Stimulated activated CD4-positive, alpha-beta T cell treated with anti-CD3 and anti-CD28 coated beads, Interleukin-2, amount 100 ng/mL, for 24 hours (primary cell): ENCODE measurements around the gene TMA16.
"Not testable (repeated sequence)": the region's sequence is repeated elsewhere in the genome, so short reads cannot be mapped to it uniquely, and the experiment has no call there.

ENCODE experiments used
- DNase-seq, 2 donors: peaks; one replicate each; pipeline ENCODE4 v3.0.0-alpha.2; 2020

TMA16 gene

DNA sequence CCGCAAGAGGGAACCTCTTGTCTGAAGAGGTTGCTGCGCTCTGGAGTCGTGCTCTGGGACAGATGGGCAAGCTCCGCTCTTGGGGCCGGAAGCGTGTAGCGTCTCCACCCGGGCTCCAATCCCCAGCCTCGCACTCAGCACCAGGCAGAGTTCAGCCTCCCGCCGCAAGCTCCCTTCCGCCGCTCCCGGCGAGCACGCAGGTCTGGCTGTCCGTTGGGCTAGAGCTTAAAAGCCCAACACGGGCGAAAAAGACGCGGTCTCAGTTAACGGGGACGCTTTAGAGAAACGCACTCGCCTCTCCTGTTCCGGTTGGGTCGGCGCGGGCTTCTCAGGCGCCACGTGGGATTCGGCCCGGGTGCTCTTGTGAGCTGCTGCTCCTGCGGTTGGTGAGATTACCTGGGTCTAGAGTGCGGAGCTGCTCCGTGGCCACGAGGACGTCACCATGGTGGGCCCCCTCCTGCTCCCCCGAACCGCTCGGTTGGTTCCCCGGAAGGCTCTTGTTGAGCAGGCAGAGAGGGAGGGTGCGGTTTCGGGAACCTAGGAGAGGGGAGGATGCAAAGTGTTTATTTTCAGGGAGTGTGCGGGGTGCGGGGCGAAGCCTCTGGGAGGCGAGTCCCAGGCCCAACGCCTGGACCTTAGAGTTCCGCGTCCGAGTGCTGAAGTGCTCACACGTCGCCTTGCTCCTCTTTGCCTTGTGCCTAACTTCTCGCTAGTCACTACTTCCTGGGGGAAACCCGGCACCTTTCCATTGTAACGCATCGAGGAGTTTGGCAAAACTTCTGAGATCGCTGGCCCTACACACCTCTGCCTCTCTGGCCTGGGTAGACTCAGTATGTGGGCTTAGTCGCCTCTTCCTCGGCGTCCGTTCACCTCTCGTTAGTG lies at the start of gene TMA16:
Gene TMA16 (plus strand): TSS at position 331 of the 882 bp plus-strand sequence. CDS start 112 bp downstream, at position 443.
- peak; percentile 86 for DNase-seq

DNA sequence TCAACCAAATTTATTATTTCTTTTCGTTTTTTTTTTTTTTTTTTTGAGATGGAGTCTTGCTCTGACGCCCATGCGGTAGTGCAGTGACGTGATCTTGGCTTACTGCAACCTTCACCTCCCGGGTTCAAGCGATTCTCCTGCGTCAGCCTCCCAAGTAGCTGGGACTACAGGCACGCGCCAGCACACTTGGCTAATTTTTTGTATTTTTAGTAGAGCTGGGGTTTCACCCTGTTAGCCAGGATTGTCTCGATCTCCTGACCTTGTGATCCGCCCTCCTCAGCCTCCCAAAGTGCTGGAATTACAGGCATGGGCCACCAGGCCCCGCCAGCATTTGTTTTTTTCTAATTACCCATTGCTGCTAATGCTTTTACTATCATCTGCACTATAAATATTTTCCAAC lies 47.5 kb upstream of the TMA16 start:
- not testable (repeated sequence) for DNase-seq

DNA sequence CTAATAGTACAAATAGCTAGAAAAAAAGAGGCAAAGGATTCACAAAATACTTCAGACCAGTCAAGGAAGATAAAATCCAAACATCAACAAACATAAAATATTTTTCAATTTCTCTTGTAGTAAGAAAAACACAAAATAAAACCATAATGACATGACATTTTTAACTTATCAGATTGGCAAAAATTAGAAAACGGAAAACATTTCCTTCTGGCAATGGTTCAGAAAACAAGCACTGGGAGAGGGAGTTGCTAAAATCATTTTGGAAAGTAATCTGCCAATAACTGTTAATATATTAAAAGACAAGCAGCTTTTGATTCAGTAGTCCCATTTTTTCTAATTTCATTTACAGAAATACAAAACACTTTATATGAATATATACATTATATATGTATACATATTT lies 47.0 kb upstream of the TMA16 start:
- no peak for DNase-seq

DNA sequence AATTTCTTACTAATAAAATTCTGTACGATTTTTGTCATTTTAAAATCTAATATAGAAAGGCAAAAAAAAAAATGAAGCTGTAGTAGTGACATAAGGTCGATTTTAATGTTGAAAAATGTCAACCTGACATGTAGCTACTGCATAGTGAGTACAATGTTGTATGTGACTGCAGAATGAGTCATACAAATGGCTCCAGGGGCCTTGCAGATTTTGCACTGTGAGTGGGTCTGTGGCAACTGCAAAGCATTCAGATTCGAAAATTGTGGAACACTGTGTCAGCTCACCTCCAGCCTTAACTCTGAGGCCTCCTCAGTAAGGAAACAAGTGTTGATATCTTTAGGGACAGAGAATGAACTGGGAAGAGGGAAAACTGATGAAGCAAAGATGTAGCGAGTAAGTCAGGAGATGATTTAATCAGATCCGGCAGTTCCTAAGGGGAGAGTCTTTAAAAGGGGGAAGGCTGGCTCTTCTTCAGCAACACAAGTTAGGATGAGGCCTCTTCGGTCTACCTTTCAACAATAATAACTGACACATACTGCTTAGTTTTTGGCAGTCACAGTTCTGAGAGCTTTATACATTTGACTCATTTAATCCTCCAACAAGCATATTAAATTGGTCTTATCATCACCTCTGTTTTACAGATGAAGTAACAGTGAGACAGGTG lies 45.8 kb upstream of the TMA16 start:
- DNase-seq: no peak

DNA sequence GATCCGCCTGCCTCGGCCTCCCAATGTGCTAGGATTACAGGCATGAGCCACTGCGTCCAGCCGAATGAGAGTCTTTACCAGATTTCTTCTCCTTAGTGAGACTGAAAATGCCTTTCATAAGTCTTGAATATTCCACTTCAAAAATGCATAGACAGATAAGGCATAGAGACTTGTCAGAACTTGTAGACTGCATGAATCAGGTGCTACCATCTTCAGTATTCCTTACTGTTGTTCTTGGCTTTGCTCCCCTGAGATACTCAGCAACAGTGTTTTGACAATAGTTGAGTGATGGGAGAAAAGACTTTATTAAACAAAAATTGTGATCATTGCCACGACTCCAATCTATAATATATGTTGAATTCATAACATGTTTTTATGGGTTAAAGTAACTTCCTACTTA lies 31.9 kb upstream of the TMA16 start:
- no peak for DNase-seq

DNA sequence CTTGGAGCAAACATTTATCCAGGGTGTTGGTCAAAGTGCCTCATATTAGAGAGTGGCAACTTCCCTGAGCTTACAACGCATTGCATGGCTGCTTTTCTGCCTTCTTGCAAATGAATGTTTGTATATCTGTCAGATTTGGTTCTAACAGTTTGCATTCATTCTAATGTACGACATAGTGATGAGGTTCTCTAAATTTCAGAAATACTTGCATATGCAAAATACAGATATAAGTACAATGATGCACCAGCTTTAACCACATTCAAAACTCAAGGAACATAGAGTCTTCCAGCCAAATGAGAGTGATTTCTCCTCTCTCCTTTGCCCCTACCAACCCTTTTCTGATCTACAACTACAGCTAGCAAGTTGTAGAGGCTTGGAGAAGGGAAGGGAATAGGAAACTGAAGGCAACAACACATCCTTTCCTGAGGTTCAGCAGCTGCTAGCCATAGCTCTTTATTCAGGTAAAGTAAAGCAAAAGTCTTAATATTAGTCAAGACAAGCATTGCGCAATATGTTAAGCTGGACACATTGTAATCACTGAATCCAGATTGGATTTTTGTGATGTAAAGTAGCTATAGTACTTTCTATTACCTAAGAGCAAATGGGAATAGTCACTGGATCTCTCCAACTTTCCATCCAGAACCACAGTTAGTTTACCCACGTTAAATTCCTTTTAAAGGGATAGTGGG lies 27.3 kb upstream of the TMA16 start:
- DNase-seq: no peak

DNA sequence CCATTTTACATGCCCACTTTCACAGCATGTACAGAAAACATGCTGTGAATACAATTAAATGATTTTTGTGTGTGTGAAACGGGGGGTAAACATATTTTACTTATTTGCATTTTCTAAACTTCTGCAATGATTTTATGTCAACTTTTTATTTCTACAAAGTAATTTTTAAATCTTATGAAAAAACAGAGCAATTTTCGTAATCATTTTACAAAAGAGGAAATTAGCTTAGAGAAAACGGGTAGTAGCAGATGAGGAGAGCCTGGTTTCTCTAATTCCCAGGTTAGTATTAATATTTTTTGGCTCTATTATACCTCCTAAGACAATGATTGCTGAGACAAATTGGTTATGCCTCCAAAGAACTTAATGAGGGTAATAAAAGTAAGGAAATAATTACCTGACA lies 24.1 kb upstream of the TMA16 start:
- DNase-seq: no peak

DNA sequence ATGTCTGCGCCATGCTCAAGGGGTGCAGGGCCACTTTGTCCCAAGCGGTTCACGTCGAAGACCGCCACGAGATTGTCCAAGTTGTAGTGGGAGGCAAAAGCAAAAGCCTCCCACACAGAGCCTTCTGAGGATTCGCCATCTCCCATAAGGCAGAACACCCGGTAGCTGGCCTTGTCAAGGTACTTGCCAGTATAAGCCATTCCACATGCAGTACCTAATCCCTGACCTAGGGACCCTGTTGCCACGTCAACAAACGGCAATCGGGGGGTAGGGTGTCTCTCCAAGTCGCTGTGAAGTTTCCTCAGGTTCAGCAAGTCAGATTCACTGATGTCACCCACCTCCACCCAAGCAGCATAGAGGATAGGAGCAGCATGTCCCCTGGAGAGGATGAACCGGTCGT lies 21.4 kb upstream of the TMA16 start:
- no peak for DNase-seq

DNA sequence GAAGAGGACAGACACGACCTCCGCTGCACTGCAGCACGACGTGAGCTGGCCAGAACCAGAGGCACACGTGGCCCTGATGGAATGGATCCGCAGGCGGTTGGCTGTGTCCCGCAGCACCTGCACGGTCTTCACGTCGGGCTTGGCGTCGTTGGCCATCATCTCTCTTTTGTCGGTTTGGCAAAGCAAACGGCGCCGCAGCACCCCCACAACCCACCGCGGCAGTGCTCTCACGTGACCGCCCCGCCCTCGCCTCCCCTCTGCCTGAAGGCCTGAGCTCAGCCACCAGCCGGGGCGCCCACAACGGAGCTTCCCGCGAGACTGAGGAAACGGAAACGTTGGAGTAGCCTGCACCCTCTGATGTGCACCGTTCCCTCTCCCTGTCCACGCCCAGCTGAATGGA lies 20.9 kb upstream of the TMA16 start, which contains the start of gene TKTL2:
Gene TKTL2 (minus strand): TSS at position 179 of the 400 bp plus-strand sequence. CDS start 20 bp downstream, at position 159.
- DNase-seq: no peak

DNA sequence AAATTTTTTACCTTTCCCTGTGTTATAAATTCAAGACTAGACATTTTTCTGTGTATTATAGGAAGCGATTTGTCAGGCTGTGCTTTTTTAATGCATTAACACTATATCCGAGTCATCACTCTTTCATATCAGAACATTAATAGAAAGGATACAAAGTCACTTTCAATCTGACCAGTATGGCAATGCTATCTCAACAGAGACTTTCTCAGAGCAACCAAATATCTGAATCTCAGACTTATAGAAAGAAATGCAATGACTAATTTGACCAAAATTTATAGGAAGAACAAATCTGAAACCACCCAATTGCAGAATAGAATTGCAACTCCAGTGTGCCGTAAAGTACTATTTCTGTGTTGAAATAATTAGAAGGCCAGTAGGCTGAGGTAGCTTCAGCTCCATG lies 20.5 kb upstream of the TMA16 start:
- DNase-seq: no peak

DNA sequence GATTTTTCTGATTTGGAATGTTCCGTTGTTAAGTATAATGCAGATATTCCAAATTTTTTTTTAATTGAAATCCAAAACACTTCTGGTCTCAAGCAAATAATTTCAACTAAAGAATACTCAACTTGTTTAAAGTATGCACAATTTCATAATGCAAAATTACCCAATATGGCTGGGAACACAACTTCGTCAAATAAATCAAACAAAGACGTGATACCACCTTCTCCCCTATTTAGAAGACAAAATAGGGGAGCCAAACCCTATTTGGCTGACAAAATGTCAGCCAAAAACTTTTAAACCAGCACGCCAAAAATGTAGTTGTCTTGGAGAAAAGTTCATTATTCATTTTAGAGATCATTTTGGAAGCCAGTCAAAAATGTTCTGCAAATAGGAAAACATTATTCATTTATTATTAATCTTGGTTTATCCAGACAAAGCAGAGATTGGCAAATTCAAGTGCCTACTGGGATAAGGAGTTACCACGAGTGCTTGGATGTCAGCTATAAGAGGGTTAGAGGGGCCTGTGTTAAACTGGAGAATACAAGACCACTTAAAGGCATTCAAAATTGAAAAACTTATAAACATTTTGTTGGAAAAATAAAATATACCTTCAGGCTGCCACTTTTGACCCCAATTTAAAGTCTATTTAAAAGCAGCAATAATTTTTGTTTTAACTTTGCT lies 17.6 kb upstream of the TMA16 start:
- no peak for DNase-seq

DNA sequence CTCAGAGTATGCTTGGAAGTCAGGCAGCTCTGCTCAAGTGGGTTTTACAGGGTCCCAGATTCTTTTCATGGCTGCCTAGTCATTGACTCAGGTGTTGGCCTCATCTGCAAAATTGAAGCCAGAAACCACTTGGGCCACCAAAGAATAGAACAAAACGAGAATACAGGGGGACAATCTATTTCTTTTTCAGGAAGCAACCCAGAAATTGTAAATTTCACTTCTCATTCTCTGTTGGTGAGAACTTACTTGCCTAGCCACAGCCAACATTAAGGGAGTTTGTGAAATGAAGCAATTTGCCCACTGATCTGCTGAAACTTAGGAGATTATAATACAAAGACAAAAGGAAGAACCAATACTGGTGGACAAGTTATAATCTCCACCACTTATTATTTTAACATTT lies 12.3 kb upstream of the TMA16 start:
- DNase-seq: no peak

DNA sequence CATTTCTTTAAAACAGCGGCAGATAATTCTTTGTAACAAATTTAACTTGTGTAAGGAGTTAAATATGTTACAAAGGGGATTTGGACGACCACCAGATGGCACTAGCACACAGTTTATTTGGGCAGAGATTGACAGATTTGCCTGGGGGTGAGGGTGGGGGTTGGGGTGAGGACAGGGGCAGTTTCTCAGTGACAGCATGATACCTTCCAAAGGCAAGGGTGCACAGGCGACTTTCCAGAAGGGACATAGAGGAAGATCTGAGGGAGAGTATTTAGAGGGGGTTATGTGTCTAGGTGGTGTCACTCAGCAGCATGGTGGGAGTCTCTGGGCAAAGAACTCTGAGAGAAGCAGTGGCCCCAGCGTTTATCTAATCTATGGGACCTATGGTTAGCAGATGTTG lies 9.6 kb upstream of the TMA16 start:
- peak; percentile 55 to 66 for DNase-seq

DNA sequence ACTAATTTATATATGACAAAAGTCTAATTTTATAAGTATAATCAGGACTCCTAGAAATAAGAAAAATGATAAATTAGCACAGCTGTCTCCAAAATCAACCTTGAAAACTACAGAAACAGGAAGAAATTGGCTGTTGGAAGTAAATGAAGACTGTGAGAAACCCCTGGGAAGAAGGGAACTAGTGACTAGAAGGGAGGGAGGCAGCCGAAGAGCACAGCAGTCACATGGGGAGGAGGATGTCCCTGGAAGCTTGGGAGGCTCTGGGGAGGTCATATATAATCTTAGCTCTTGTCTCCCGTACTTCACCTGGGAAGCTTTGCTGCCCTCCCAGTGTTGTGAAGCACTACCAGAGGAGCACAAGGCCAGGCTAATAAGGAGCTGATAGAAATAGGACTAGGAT lies 8.9 kb upstream of the TMA16 start:
- no peak for DNase-seq

DNA sequence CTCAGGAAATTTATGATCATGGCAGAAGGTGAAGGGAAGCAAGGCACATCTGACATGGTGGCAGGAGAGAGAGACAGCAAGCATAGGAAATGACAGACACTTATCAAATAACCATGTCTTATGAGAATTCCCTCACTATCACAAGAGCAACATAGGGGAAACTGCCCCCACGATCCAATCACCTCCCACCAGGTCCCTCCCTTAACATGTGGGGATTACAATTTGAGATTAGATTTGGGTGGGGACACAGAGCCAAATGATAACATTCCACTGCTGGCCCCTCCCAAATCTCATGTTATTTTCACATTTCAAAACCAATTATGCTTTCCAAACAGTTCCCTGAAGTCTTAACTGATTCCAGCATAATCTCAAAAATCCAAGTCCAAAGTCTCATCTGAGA lies 8.2 kb upstream of the TMA16 start:
- DNase-seq: no peak

DNA sequence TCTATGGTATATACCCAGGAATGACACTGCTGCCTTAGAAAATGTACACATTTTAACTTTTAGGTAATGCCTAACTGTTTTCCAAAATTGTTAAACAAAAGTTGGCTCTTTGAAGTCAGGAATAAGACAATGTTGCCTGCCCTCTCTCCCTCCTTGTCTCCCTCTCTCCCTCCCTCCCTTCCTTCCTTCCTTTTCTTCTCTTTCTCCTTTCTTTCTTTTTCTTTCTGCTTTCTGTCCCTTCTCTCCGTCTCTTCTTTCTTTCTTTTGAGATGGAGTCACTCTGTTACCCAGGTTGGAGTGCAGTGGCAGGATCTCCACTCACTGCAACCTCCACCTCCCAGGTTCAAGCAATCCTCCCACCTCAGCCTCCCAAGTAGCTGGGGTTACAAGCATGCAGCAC lies 4.6 kb upstream of the TMA16 start:
- no peak for DNase-seq

DNA sequence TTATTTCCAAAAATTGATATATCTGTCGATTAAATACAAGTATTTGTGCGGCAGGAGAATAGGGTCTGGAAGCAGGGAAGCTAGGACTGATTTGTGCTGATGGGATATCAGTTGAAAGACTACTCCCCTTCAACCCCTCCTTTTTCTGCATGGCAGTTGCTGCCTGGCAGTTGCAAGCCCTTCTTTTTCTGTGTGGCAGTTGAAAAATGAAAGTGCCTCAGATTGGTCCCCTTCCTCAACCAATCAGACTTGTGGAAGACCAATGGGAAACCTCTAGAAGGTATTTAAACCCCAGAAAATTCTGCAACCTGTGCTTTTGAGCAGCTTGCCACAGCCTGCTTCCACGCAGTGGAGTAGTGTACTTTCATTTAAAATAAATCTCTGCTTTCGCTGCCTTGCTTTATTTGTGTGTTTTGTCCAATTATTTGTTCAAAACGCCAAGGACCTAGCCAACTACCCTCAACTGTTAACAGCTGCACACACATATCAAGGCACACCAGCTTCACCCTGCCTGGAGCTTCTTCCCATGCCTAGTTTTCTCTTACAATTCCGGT lies 1.5 kb upstream of the TMA16 start:
- no peak for DNase-seq

DNA sequence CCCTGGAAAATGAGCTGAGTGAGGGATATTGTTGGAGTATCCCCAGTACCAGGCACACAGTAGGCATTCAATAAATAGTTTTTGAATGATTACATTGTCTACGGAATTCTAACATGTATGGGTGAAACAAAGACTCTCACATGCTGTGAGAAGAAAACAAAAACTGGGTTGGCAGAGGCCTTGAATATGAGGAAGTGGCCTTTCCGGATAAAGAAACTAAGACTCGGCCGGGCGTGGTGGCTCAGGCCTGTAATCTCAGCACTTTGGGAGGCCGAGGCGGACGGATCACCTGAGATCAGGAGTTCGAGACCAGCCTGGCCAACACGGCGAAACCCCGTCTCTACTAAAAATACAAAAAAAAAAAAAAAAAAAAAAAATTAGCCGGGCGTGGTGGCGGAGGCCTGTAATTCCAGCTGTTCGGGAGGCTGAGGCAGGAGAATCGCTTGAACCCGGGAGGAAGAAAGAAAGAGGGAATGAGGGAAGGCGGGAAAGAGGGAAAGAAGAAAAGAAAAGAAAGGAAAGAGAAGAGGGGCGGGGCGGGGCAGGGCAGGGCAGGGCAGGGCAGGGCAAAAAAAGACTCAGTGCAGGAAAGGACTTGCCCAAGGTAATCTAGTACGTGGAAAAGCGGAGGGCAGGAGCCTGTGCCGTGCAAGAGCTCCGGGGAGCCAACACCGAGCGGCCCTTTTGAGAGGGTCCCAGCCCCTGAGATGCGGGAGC lies 689 bp upstream of the TMA16 start:
- DNase-seq: peak in 1 of 2 donors; percentile 23

DNA sequence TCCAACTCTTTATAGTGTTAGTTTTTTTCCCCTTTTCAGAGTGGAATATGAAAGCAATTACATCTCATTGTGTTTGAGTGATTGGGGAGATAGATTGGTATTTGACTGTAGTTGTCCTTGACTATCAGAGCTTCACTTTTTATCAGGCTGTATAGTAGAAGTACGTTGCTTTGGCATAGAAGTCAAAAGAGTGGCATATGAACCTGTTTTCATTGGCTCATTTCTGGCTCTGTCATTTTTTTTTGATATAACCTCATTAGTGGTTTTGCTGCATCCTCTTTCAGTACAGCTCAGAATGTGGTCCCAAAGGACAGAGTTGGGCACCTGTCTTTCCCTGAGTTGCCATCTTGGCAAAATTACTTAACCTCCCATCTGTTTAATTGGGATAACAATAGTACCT lies 1.4 kb downstream of the TMA16 start:
- no peak for DNase-seq

DNA sequence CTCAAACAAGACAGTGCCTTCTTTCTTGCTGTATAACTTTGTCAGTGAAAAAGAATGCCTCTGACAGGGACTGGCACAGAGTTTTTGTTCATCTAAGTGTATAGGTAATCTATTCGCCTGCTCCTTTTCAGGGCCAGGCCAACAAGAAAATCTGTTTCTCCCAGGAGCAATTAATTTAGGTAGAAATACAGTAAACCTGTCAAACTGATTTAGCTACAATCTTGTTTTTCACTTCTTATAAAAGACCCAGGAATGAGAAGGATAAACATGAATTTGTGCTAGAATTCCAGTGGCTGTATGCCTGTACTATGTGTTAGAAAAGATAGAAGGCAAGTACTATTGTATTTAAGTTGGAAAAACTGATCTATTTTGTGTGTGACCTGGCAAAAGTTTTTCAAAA lies 6.1 kb downstream of the TMA16 start:
- no peak for DNase-seq

DNA sequence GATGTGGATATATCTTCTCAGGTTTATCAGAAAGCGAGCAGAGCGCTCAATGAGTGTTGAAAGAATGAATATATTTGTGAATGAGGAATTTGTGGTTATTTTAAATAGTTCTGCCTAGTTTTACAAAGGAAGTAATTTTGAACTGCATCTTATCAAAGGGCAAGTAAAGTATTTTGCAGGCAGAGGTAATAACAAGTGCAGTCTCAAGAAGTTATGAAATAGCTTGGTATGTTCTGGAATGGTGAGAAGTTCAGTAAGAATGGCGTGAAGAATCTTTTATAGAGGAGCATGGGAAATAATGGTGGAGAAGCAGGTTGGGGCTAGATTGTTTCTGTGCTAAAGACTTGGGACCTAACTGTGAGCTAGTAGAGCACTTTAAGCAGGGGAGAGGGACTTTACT lies 10.9 kb downstream of the TMA16 start:
- no peak for DNase-seq

DNA sequence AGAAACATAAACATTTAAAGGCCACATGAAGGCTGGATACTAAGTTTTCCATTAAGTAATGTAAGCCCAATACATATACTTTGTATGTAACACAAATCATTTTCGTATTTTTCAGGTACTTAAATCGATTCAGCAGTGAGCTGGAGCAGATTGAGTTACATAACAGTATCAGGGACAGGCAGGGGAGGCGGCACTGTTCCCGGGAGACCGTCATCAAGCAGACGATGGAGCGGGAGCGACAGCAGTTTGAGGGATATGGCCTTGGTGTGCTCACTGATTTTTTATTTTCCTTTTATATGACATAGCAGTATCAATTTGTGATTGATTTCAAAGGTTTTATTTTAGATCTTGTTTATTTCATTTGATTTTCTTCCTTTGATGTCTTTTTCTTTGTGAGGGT lies 20.7 kb downstream of the TMA16 start:
- DNase-seq: no peak
